Measurements from ENCODE around the gene ELP5. TPM values are rescaled to one million over a fixed set of nuclear protein-coding genes. Genes with fewer than 3 reads are reported as not detected.

ELP5 gene
- total and polyA plus RNA-seq, 10 of the 15 experiments (the other 5 are each of a cell fraction or from before 2014, with no cell fraction given) = 41.1 to 109 (median 77.5) TPM

- Histone ChIP-seq H3K27me3 (replicated peaks in 1 of 2; ENCODE audit: control insufficient read depth in 2 of 2, insufficient read depth in 2 of 2, low read length in 1 of 2) (no peaks in the 10 kb centered on the region), H3K79me2 (ENCODE audit: control insufficient read depth, insufficient read depth, low read length) (peaks cover 14% of the 10 kb centered on the region), H2AFZ (ENCODE audit: control insufficient read depth, low read depth, low read length) (peak overlapping the region; percentile 39), H3K36me3 (ENCODE audit: control insufficient read depth in 2 of 2, insufficient read depth in 2 of 2, low read length in 1 of 2) (peaks cover 8 to 11% of the 10 kb centered on the region in 2 experiments), H3K9me3 (replicated peaks; ENCODE audit: control insufficient read depth, insufficient read depth, low read length) (no peaks in the 10 kb centered on the region), H3K9ac (ENCODE audit: control insufficient read depth, insufficient read depth, low read length) (peak overlapping the region; percentile 86), H3K27ac (ENCODE audit: control insufficient read depth, insufficient read depth) (peak overlapping the region; percentile 92), H4K20me1 (ENCODE audit: control insufficient read depth, insufficient read depth) (no peaks in the 10 kb centered on the region), H3K4me2 (ENCODE audit: control insufficient read depth, insufficient read depth) (peak overlapping the region; percentile 97), H3K4me3 (peak overlapping the region; percentile 81), H3K4me1 (ENCODE audit: control insufficient read depth, insufficient read depth, low read length) (peaks cover 15% of the 10 kb centered on the region)
- ChIA-PET RAD21 (ENCODE audit: unreplicated experiment) (interaction anchor here (0.9 to 3.2 kb wide), 10 partner anchors 10 to 173 kb away, joined by 3 to 51 read pairs (median 4); partner anchors contain the start of genes CTDNEP1, ELP5, GABARAP and NEURL4), CTCF (interaction anchor here (2.1 to 5.1 kb wide), 8 partner anchors 13 to 173 kb away, joined by 4 to 70 read pairs (median 18); partner anchors contain the start of genes DVL2, GABARAP and PHF23), SMC1A (ENCODE audit: uncharacterized antibody, unreplicated experiment) (interaction anchor here (0.6 to 4.8 kb wide), 7 partner anchors 9 to 173 kb away, joined by 3 to 34 read pairs (median 4); partner anchors contain the start of genes DVL2 and GABARAP), POLR2A (interaction anchor here (0.6 to 5.9 kb wide), 7 partner anchors 14 to 334 kb away, joined by 3 to 60 read pairs (median 22); partner anchors contain the start of genes ACAP1, CTDNEP1, DVL2 and ELP5)
- DNase-seq (ENCODE audit: low read depth, low spot score) = no peak
- intact Hi-C loops (cut with micrococcal nuclease; ENCODE audit: unreplicated experiment) = no loop called here
- BruUV-seq (replicated peaks) = no TSS peak
- TF ChIP-seq HDGF (IDR thresholded peaks at IDR 0.05) = peak; percentile 48; the same call in 1 of the 2 replicates
- peak in 1 of 2 experiments; percentile 33; a peak in 1 of 4 replicates for TF ChIP-seq IKZF2 (IDR thresholded peaks at IDR 0.05)
- TF ChIP-seq, protein P1, sequence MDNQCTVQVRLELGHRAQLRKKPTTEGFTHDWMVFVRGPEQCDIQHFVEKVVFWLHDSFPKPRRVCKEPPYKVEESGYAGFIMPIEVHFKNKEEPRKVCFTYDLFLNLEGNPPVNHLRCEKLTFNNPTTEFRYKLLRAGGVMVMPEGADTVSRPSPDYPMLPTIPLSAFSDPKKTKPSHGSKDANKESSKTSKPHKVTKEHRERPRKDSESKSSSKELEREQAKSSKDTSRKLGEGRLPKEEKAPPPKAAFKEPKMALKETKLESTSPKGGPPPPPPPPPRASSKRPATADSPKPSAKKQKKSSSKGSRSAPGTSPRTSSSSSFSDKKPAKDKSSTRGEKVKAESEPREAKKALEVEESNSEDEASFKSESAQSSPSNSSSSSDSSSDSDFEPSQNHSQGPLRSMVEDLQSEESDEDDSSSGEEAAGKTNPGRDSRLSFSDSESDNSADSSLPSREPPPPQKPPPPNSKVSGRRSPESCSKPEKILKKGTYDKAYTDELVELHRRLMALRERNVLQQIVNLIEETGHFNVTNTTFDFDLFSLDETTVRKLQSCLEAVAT (IDR thresholded peaks at IDR 0.05) = 0 out of 2 replicates have a peak, but pooled peaks have one; percentile 19
- TF ChIP-seq SIX5 (IDR thresholded peaks at IDR 0.05; ENCODE audit: low read depth, low read length, severe bottlenecking) = no peak
- no peak for TF ChIP-seq CBFB (IDR thresholded peaks at IDR 0.05; ENCODE audit: low read depth)
- TF ChIP-seq SP1 (IDR thresholded peaks at IDR 0.05; ENCODE audit: low read depth, low read length) = peak; percentile 6
- WGBS (ENCODE audit: insufficient coverage, insufficient replicate concordance, low lambda C conversion rate, missing lambda C conversion rate) = 19% methylated on average over 12 of the region's 12 CpGs
- ATAC-seq = no peak
- in situ Hi-C loops (cut with MboI) = no loop called here
- FAIRE-seq = no peak
Measured at GRCh38 chr17:7219229-7219811, 32.7 kb upstream of the ELP5 start.
